Testis (tissue), 2 donors: Measurements from ENCODE around the gene RASA1.

Experiments used
- POLR2A ChIP-seq: fragments of 450-650 bp; IDR thresholded peaks from one replicate; pipeline ENCODE4 v1.6.1; 2017; ENCODE audit warnings: antibody characterized with exemption, mild to moderate bottlenecking, moderate library complexity
- TF ChIP-seq, protein P1 (sequence below), 3 experiments: fragments of 450-650 bp in 2 of 3; fragments of 200-600 bp in 1 of 3; sonication (generic) in 1 of 3; IDR thresholded peaks; one replicate each; pipeline ENCODE4 v1.5.1; 2016 to 2019; ENCODE audit warnings: antibody characterized with exemption in 3 of 3, mild to moderate bottlenecking in 2 of 3, moderate library complexity in 1 of 3

DNA sequence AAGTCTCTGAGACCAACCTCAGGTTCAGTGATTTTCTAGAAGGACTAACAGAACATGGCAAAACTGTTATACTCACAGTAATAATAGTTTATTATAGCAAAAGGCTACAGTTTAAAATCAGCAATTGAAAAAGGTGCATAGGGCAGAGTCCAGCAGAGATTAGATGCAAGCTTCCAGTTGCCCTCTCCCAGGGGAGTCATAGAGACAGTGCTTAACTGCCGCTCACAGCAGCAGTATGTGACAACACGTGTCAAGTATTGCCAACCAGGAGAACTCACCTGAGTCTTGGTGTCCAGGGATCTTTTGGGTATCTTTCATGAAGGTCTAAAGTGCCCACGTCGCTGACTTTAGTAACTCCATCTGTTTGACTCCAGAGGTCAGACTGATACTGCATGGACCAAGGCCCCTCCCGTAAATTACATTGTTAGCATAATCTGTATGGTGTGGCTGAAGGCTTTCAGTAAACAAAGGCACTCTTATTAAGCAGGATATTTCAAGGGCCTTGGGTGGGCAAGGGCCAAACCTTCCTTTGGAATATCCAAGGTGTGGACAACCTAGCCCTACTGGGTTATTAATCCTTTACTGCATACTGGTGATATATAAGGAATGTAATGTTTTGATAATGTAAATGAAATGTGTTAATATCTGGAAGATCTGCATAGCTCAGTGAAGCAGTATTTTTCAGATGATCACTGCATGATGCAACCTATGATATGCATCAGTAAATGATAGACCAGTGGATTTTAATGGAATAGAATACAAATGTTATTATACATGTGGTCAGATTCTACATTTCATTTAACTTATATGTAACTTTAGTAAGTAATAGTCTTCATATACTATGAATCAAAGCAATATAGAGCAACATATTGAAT lies 44.0 kb downstream of the RASA1 start:
- TF ChIP-seq POLR2A, result no peak
- TF ChIP-seq, protein P1, sequence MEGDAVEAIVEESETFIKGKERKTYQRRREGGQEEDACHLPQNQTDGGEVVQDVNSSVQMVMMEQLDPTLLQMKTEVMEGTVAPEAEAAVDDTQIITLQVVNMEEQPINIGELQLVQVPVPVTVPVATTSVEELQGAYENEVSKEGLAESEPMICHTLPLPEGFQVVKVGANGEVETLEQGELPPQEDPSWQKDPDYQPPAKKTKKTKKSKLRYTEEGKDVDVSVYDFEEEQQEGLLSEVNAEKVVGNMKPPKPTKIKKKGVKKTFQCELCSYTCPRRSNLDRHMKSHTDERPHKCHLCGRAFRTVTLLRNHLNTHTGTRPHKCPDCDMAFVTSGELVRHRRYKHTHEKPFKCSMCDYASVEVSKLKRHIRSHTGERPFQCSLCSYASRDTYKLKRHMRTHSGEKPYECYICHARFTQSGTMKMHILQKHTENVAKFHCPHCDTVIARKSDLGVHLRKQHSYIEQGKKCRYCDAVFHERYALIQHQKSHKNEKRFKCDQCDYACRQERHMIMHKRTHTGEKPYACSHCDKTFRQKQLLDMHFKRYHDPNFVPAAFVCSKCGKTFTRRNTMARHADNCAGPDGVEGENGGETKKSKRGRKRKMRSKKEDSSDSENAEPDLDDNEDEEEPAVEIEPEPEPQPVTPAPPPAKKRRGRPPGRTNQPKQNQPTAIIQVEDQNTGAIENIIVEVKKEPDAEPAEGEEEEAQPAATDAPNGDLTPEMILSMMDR (IDR thresholded peaks at IDR 0.05), result no peak
